Left ventricle myocardium inferior (tissue), 1 donor: Measurements from ENCODE around the gene CALCOCO1. TPM values are rescaled to one million over a fixed set of nuclear protein-coding genes. Genes with fewer than 3 reads are reported as not detected.

Experiments used
- DNase-seq: peaks from one replicate; pipeline ENCODE4 v3.0.0-alpha.2; 2020
- H3K27ac ChIP-seq: fragments of 200-600 bp; replicated peaks from 2 replicates; pipeline ENCODE4 v1.8.0; 2021
- H3K27me3 ChIP-seq: fragments of 200-600 bp; 2 replicates; pipeline ENCODE4 v1.8.0; 2021; ENCODE audit warnings: low read depth
- H3K36me3 ChIP-seq: fragments of 200-600 bp; 2 replicates; pipeline ENCODE4 v1.8.0; 2021
- H3K4me1 ChIP-seq: fragments of 200-600 bp; 2 replicates; pipeline ENCODE4 v1.8.0; 2021
- H3K4me3 ChIP-seq: fragments of 200-600 bp; 2 replicates; pipeline ENCODE4 v1.8.0; 2021; ENCODE audit warnings: mild to moderate bottlenecking, moderate library complexity
- H3K9me3 ChIP-seq: fragments of 200-600 bp; replicated peaks from 2 replicates; pipeline ENCODE4 v1.8.0; 2021
- intact Hi-C: fragments of 100-400 bp; cut with micrococcal nuclease; formaldehyde crosslinking; loops from one replicate; pipeline ENCODE4 v1.11.0; 2022
- total RNA-seq: library from RNA; stranded (reverse); fragmentation: NEBNext Ultra II Directional; extraction: Animal tissue kit (Norgen Biotek cat#: 25700); gene quantifications from one replicate; pipeline ENCODE4 v1.2.1, GENCODE V29; 2021
- TF ChIP-seq, protein P1 (sequence below): fragments of 200-600 bp; IDR thresholded peaks from 2 replicates; pipeline ENCODE4 v1.8.0; 2021; ENCODE audit warnings: antibody characterized with exemption, mild to moderate bottlenecking, borderline replicate concordance
- donor health status: DM: no; HTN: yes; CAD: no; lungs with severe emphysema.

CALCOCO1 gene
- total RNA-seq, 1 donor from 2014 or later = 201 TPM

DNA sequence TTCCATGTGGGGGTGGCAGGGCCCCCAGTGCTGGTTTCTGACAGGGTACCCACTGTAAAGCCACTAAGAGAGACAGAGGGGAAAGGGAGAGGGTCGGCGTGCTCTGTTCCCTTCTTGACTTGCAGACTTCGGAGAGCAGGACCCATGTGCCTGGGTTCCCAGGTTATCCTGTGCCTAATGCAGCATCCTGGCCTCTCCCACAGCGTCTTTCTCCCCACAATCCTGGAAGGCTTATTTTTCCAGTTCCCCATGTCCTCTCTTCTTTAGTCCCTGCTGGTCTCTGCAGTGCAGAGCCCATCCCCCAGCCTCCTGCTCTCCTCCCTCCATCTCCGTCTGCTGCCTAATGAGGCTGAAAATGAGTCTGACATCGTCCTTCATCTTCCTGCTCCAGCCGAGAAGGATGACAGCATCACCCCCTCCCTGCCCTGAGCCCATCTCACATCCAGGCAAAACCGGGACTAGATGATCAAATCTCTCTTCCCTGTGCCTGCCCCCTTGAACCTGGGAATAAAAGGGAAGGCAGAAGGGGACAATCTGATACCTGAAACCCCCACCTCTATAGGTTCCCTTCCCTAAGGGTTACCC, 15.1 kb downstream of the CALCOCO1 start:
- intact Hi-C loops = no loop called here
- no peak for DNase-seq
- H3K9me3 ChIP-seq = no peaks in the 10 kb centered on the region
- peaks cover 58% of the 10 kb centered on the region for H3K36me3 ChIP-seq
- H3K27me3 ChIP-seq = no peaks in the 10 kb centered on the region
- TF ChIP-seq, protein P1, sequence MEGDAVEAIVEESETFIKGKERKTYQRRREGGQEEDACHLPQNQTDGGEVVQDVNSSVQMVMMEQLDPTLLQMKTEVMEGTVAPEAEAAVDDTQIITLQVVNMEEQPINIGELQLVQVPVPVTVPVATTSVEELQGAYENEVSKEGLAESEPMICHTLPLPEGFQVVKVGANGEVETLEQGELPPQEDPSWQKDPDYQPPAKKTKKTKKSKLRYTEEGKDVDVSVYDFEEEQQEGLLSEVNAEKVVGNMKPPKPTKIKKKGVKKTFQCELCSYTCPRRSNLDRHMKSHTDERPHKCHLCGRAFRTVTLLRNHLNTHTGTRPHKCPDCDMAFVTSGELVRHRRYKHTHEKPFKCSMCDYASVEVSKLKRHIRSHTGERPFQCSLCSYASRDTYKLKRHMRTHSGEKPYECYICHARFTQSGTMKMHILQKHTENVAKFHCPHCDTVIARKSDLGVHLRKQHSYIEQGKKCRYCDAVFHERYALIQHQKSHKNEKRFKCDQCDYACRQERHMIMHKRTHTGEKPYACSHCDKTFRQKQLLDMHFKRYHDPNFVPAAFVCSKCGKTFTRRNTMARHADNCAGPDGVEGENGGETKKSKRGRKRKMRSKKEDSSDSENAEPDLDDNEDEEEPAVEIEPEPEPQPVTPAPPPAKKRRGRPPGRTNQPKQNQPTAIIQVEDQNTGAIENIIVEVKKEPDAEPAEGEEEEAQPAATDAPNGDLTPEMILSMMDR = no peak
- H3K4me3 ChIP-seq = no peak overlapping the region
- H3K4me1 ChIP-seq = peaks cover 7% of the 10 kb centered on the region
- no peak overlapping the region for H3K27ac ChIP-seq

DNA sequence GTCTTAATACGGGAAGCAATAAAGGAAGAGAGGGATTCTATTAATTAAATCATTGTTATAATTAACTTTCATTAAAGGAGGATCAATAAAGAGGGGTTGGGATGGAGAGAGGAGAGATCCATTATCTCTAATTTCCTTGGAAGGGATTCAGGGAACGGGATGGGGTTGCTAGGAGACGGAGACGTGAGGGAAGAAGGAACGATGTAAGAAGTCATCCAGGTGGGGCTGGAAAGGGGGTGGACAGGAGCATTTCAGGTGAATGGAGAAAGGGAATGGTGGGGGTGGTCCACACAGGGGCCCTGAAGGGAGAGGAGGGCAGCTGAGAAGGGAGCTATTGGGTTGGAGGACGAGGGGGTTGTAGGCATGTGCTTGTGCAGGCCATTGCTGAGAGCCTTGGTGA, 17.2 kb downstream of the CALCOCO1 start:
- H3K4me1 ChIP-seq = no peaks in the 10 kb centered on the region
- TF ChIP-seq, protein P1 = no peak
- H3K4me3 ChIP-seq = no peak overlapping the region
- intact Hi-C loops = no loop called here
- H3K27ac ChIP-seq = no peak overlapping the region
- peaks cover 38% of the 10 kb centered on the region for H3K36me3 ChIP-seq
- H3K27me3 ChIP-seq = peaks cover 12% of the 10 kb centered on the region
- H3K9me3 ChIP-seq = no peaks in the 10 kb centered on the region
- no peak for DNase-seq

DNA sequence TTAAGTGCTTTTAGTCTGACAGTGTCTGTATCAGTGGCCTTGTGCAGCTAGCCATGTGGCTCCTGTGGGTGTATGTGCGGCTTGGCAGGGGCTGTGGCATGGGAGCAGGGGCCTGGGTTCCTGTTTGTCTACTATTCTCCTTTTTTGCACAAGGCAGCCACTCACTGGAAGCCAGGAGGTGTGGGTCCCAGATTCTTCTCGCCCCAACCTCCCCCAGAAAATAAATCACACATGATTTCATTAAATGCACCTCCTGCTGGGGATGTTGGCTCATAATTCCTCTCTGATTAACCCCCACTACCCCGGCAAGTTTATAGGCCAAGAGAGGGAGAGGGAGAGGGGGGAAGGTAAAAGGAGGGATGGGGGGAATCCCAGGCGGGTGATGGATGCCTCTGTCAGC, 17.6 kb downstream of the CALCOCO1 start:
- H3K4me3 ChIP-seq = no peak overlapping the region
- TF ChIP-seq, protein P1 = no peak
- no peak overlapping the region for H3K27ac ChIP-seq
- H3K9me3 ChIP-seq = no peaks in the 10 kb centered on the region
- DNase-seq = no peak
- H3K36me3 ChIP-seq = peaks cover 33% of the 10 kb centered on the region
- intact Hi-C loops = no loop called here
- H3K27me3 ChIP-seq = peaks cover 16% of the 10 kb centered on the region
- no peaks in the 10 kb centered on the region for H3K4me1 ChIP-seq

DNA sequence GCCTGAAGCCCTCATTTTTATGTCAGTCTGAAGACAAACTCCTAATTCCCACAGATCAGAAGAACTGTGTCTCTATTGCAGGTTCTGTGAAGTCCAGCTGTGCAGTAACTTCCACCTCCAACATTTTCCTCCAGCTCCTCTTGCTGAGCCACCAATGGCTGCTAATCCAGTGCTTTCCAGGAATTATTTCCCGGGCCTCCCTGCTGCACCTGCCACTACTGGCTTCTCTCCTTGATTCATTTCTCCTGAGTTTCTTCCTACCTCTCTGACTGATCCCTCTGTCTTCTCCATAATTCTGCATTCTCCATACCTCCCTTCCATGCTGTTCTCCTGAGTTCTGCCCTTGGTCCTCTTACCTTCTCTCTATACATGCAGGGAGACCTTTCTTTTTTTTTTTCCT, 21.2 kb downstream of the CALCOCO1 start:
- H3K27me3 ChIP-seq = peaks cover 42% of the 10 kb centered on the region
- no peaks in the 10 kb centered on the region for H3K36me3 ChIP-seq
- no peak overlapping the region for H3K27ac ChIP-seq
- no peaks in the 10 kb centered on the region for H3K4me1 ChIP-seq
- DNase-seq = no peak
- intact Hi-C loops = no loop called here
- no peak overlapping the region for H3K4me3 ChIP-seq
- H3K9me3 ChIP-seq = no peaks in the 10 kb centered on the region
- TF ChIP-seq, protein P1 = no peak

DNA sequence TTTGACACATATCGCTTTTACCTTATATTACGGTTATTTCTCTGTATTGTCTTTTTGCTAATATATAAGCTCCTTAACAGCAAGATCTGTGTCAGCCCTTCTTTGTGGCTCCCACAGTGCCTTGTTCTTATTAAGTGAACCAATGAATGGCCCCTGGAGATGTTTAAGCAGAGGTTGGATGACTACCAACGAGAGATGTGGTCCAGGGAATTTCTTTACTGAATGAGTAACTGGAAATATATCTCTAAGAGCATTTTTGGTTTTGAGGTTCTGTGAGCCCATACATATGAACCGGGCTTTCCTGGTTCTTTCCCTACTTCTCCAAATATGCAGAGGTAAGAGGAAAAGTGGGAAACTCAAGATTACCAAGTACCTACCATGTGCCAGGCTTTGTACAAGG, 23.5 kb downstream of the CALCOCO1 start:
- Histone ChIP-seq H3K36me3 (no peaks in the 10 kb centered on the region), H3K27me3 (peaks cover 61% of the 10 kb centered on the region), H3K9me3 (no peaks in the 10 kb centered on the region), H3K27ac (no peak overlapping the region), H3K4me1 (no peaks in the 10 kb centered on the region), H3K4me3 (no peak overlapping the region)
- TF ChIP-seq, protein P1 = no peak
- intact Hi-C loops = no loop called here
- DNase-seq = no peak
